ENCODE data around the gene LPCAT3.

- TF ChIP-seq POLR2A (IDR thresholded peaks at IDR 0.05; ENCODE audit: low read depth, low read length) (no peak), RAD21 (IDR thresholded peaks at IDR 0.05; ENCODE audit: low read length) (no peak), SMC3 (IDR thresholded peaks at IDR 0.05; ENCODE audit: low read depth, low read length) (no peak), RCOR1 (IDR thresholded peaks at IDR 0.05; ENCODE audit: insufficient replicate concordance, low read length) (no peak), CEBPB (IDR thresholded peaks at IDR 0.05; ENCODE audit: low read depth, low read length) (no peak), CHD1 (IDR thresholded peaks at IDR 0.05; ENCODE audit: low read depth, low read length) (no peak), FOS (IDR thresholded peaks at IDR 0.05; ENCODE audit: low read depth, low read length) (no peak), BHLHE40 (IDR thresholded peaks at IDR 0.05; ENCODE audit: low read depth, low read length) (no peak)
- TF ChIP-seq, protein P1, sequence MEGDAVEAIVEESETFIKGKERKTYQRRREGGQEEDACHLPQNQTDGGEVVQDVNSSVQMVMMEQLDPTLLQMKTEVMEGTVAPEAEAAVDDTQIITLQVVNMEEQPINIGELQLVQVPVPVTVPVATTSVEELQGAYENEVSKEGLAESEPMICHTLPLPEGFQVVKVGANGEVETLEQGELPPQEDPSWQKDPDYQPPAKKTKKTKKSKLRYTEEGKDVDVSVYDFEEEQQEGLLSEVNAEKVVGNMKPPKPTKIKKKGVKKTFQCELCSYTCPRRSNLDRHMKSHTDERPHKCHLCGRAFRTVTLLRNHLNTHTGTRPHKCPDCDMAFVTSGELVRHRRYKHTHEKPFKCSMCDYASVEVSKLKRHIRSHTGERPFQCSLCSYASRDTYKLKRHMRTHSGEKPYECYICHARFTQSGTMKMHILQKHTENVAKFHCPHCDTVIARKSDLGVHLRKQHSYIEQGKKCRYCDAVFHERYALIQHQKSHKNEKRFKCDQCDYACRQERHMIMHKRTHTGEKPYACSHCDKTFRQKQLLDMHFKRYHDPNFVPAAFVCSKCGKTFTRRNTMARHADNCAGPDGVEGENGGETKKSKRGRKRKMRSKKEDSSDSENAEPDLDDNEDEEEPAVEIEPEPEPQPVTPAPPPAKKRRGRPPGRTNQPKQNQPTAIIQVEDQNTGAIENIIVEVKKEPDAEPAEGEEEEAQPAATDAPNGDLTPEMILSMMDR (conservative IDR thresholded peaks at IDR 0.05; ENCODE audit: low read depth, low read length) = no peak
- TF ChIP-seq, protein P2, sequence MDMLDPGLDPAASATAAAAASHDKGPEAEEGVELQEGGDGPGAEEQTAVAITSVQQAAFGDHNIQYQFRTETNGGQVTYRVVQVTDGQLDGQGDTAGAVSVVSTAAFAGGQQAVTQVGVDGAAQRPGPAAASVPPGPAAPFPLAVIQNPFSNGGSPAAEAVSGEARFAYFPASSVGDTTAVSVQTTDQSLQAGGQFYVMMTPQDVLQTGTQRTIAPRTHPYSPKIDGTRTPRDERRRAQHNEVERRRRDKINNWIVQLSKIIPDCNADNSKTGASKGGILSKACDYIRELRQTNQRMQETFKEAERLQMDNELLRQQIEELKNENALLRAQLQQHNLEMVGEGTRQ (IDR thresholded peaks at IDR 0.05; ENCODE audit: low read depth, low read length) = no peak
Measured at GRCh38 chr12:6970096-6970527, 48.2 kb downstream of the LPCAT3 start.

All from IMR-90 (cell line).